ENCODE results near the gene CCDC159.

GRCh38 chr19:11342429-11342828, 3.9 kb upstream of the CCDC159 start:
- TF ChIP-seq CTCF (IDR thresholded peaks at IDR 0.05) (no peak), POLR2A (IDR thresholded peaks at IDR 0.05) (no peak)
